Measurements from ENCODE around the gene TMEM207. TPM values are rescaled to one million over a fixed set of nuclear protein-coding genes. Genes with fewer than 3 reads are reported as not detected.

The TMEM207 gene
- total and polyA plus RNA-seq, 11 donors: not detected

GRCh38 chr3:190401963-190402362, 47.7 kb downstream of the TMEM207 start:
- Histone ChIP-seq H3K27ac (no peak overlapping the region), H3K9me3 (no peaks in the 10 kb centered on the region), H3K4me3 (no peak overlapping the region), H3K27me3 (no peaks in the 10 kb centered on the region), H3K36me3 (no peaks in the 10 kb centered on the region), H3K4me1 (no peaks in the 10 kb centered on the region)
- DNase-seq: no peak
- TF ChIP-seq POLR2A (IDR thresholded peaks at IDR 0.05): no peak
- TF ChIP-seq CTCF (IDR thresholded peaks at IDR 0.05): no peak
- WGBS, 4 donors: 39 to 52% (median 46%) methylated on average over 4 of the region's 4 CpGs
- no peak for ATAC-seq
- intact Hi-C loops (cut with DNase I): no loop called here

- ATAC-seq: no peak
- Histone ChIP-seq H3K27ac (no peak overlapping the region), H3K4me3 (no peak overlapping the region), H3K36me3 (no peaks in the 10 kb centered on the region), H3K27me3 (peaks cover 0 to 2% (median 0%) of the 10 kb centered on the region in 9 donors), H3K9me3 (no peaks in the 10 kb centered on the region), H3K4me1 (no peaks in the 10 kb centered on the region)
- WGBS, 4 donors: 95 to 97% (median 96%) methylated on average over 8 of the region's 8 CpGs
- TF ChIP-seq CTCF (IDR thresholded peaks at IDR 0.05): no peak
- TF ChIP-seq POLR2A (IDR thresholded peaks at IDR 0.05): no peak
- no peak for DNase-seq
- intact Hi-C loops (cut with DNase I): no loop called here
Observed at GRCh38 chr3:190399677-190400076, 50.0 kb downstream of the TMEM207 start.

- intact Hi-C loops (cut with DNase I): no loop called here
- TF ChIP-seq POLR2A (IDR thresholded peaks at IDR 0.05): no peak
- ATAC-seq: no peak
- no peaks in the 10 kb centered on the region for H3K36me3 ChIP-seq
- 80 to 86% (median 85%) methylated on average over 4 of the region's 4 CpGs for WGBS, 4 donors
- H3K9me3 ChIP-seq: no peaks in the 10 kb centered on the region
- no peak for DNase-seq
- H3K27me3 ChIP-seq: peaks cover 0 to 2% (median 0%) of the 10 kb centered on the region in 9 donors
- H3K27ac ChIP-seq: no peak overlapping the region
- no peak overlapping the region for H3K4me3 ChIP-seq
- H3K4me1 ChIP-seq: no peaks in the 10 kb centered on the region
Observed at GRCh38 chr3:190397889-190398288, 51.8 kb downstream of the TMEM207 start.

GRCh38 chr3:190396001-190396400, 53.7 kb downstream of the TMEM207 start:
- no peak for TF ChIP-seq CTCF (IDR thresholded peaks at IDR 0.05)
- no peak for TF ChIP-seq POLR2A (IDR thresholded peaks at IDR 0.05)
- Histone ChIP-seq H3K9me3 (no peaks in the 10 kb centered on the region), H3K27me3 (peaks cover 0 to 2% (median 0%) of the 10 kb centered on the region in 9 donors), H3K27ac (no peak overlapping the region), H3K4me1 (no peaks in the 10 kb centered on the region), H3K36me3 (no peaks in the 10 kb centered on the region), H3K4me3 (no peak overlapping the region)
- intact Hi-C loops (cut with DNase I): no loop called here
- DNase-seq (no peak), ATAC-seq (no peak)

GRCh38 chr3:190388703-190389102, 61.0 kb downstream of the TMEM207 start:
- Histone ChIP-seq H3K36me3 (no peaks in the 10 kb centered on the region), H3K4me1 (no peaks in the 10 kb centered on the region), H3K4me3 (no peak overlapping the region), H3K9me3 (no peaks in the 10 kb centered on the region), H3K27ac (no peak overlapping the region), H3K27me3 (no peaks in the 10 kb centered on the region)
- intact Hi-C loops (cut with DNase I): loop anchor here in 2 of 10 donors (5.0 to 10.0 kb wide), 2 partner anchors 306 to 309 kb away; no protein-coding TSS in a partner anchor
- no peak for DNase-seq
- no peak for TF ChIP-seq POLR2A (IDR thresholded peaks at IDR 0.05)
- no peak for TF ChIP-seq CTCF (IDR thresholded peaks at IDR 0.05)
- ATAC-seq: no peak
- 48 to 65% (median 63%) methylated on average over 3 of the region's 3 CpGs for WGBS, 4 donors
